ENCODE measurements around the gene HSD17B14. TPM values are rescaled to one million over a fixed set of nuclear protein-coding genes. Genes with fewer than 3 reads are reported as not detected.
"Not testable (repeated sequence)": the region's sequence is repeated elsewhere in the genome, so short reads cannot be mapped to it uniquely, and the experiment has no call there.

The HSD17B14 gene
- total RNA-seq, 2 experiments from 2014 or later = 0.27 to 0.77 TPM

DNA sequence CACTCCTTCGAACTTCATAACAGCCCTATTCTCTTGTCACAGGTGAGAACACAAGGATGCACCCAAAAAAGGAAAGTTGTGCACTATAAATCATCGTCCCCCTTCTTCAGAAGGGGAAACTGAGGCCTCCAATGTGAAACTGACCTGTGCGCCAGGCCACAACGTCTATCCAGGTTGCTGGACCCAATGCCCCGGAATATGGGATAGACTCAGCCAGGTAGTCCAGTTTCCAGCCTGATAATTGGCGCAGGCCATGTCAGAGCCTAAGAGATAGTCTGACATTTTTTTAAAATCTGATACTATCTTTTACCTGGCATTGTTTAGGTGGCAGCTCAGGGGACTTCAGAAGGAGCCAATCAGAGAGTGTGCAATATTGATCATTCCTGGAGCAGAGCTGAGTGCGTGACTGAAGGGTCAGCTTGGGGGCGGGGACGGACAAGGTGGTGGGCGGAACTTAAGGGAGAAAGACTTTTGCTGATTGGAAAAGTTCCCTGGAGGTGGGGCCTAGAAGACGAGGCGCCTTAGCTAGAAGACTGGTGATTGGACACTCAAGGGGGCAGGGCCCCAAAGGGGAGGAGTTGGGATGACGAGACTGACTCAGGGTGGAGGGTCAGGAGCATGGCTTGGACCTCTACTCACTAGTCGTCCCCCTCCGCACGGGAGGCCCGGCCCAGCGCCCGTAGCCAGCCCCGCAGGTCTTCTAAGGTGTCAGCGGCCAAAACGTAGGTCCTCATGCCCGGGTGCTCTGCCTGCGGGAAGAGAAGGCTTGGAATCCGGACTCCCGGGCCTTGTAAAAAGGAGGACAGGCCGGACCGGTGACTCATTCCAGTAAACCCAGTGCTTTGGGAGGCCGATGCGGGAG lies 23.7 kb upstream of the HSD17B14 start:
- ChIA-PET POLR2A (interaction anchor here (0.6 to 1.0 kb wide), 2 partner anchors 12 to 104 kb away, joined by 3 read pairs; partner anchors contain the start of gene PPP1R15A), CTCF (interaction anchor here (0.7 kb wide), 1 partner anchor 736 kb away, joined by 5 read pairs; no protein-coding TSS in a partner anchor)
- no peaks in the 10 kb centered on the region for H3K36me3 Mint-ChIP-seq (ENCODE audit: low read depth)
- peak overlapping the region; percentile 84 for H3K4me3 Mint-ChIP-seq
- no peaks in the 10 kb centered on the region for H3K27me3 Mint-ChIP-seq
- DNase-seq = peak; percentile 23
- H3K9me3 Mint-ChIP-seq = no peaks in the 10 kb centered on the region
- peak overlapping the region; percentile 36 for H3K27ac Mint-ChIP-seq
- peaks cover 13% of the 10 kb centered on the region for H3K4me1 Mint-ChIP-seq

GRCh38 chr19:48858984-48859710 lies 22.9 kb upstream of the HSD17B14 start:
- CTCF ChIA-PET = no interaction called here
- Mint-ChIP-seq H3K36me3 (ENCODE audit: low read depth) (no peaks in the 10 kb centered on the region), H3K9me3 (no peaks in the 10 kb centered on the region), H3K4me1 (peaks cover 13% of the 10 kb centered on the region), H3K27ac (peak overlapping the region; percentile 90), H3K4me3 (peak overlapping the region; percentile 84), H3K27me3 (no peaks in the 10 kb centered on the region)
- POLR2A ChIA-PET = no interaction called here
- peak; percentile 88 for DNase-seq

GRCh38 chr19:48856921-48857320 lies 20.6 kb upstream of the HSD17B14 start:
- CTCF ChIA-PET = interaction anchor here (0.5 to 1.3 kb wide), 2 partner anchors 12 to 16 kb away, joined by 3 to 4 read pairs; no protein-coding TSS in a partner anchor
- POLR2A ChIA-PET = no interaction called here
- no peaks in the 10 kb centered on the region for H3K9me3 Mint-ChIP-seq
- no peaks in the 10 kb centered on the region for H3K27me3 Mint-ChIP-seq
- no peak for DNase-seq
- no peaks in the 10 kb centered on the region for H3K36me3 Mint-ChIP-seq (ENCODE audit: low read depth)
- peaks cover 13% of the 10 kb centered on the region for H3K4me1 Mint-ChIP-seq
- H3K4me3 Mint-ChIP-seq = no peak overlapping the region
- no peak overlapping the region for H3K27ac Mint-ChIP-seq

- no peak for DNase-seq
- Mint-ChIP-seq H3K27ac (no peak overlapping the region), H3K27me3 (no peaks in the 10 kb centered on the region), H3K4me1 (peaks cover 4% of the 10 kb centered on the region), H3K4me3 (no peak overlapping the region), H3K36me3 (ENCODE audit: low read depth) (no peaks in the 10 kb centered on the region), H3K9me3 (no peaks in the 10 kb centered on the region)
- POLR2A ChIA-PET = no interaction called here
- CTCF ChIA-PET = interaction anchor here (0.6 to 3.9 kb wide), 4 partner anchors 8 to 129 kb away, joined by 3 to 14 read pairs (median 3); no protein-coding TSS in a partner anchor
Measured at GRCh38 chr19:48854103-48854502, 17.8 kb upstream of the HSD17B14 start.

GRCh38 chr19:48853483-48853882 lies 17.2 kb upstream of the HSD17B14 start:
- CTCF ChIA-PET = interaction anchor here (0.6 to 3.9 kb wide), 3 partner anchors 11 to 157 kb away, joined by 3 to 14 read pairs (median 3); no protein-coding TSS in a partner anchor
- POLR2A ChIA-PET = no interaction called here
- no peaks in the 10 kb centered on the region for H3K36me3 Mint-ChIP-seq (ENCODE audit: low read depth)

GRCh38 chr19:48852292-48852691 lies 16.0 kb upstream of the HSD17B14 start:
- Mint-ChIP-seq H3K36me3 (ENCODE audit: low read depth) (no peaks in the 10 kb centered on the region), H3K4me3 (no peak overlapping the region), H3K9me3 (no peaks in the 10 kb centered on the region), H3K4me1 (no peaks in the 10 kb centered on the region), H3K27me3 (no peaks in the 10 kb centered on the region), H3K27ac (no peak overlapping the region)
- ChIA-PET POLR2A (no interaction called here), CTCF (interaction anchor here (1.1 to 3.9 kb wide), 3 partner anchors 10 to 141 kb away, joined by 3 to 14 read pairs (median 3); partner anchors contain the start of gene RUVBL2)
- DNase-seq = no peak

More at GRCh38 chr19:48853483-48853882, 17.2 kb upstream of the HSD17B14 start:
- DNase-seq = no peak
- H3K27me3 Mint-ChIP-seq = no peaks in the 10 kb centered on the region
- H3K27ac Mint-ChIP-seq = no peak overlapping the region
- H3K9me3 Mint-ChIP-seq = no peaks in the 10 kb centered on the region
- H3K4me1 Mint-ChIP-seq = no peaks in the 10 kb centered on the region
- H3K4me3 Mint-ChIP-seq = no peak overlapping the region

DNA sequence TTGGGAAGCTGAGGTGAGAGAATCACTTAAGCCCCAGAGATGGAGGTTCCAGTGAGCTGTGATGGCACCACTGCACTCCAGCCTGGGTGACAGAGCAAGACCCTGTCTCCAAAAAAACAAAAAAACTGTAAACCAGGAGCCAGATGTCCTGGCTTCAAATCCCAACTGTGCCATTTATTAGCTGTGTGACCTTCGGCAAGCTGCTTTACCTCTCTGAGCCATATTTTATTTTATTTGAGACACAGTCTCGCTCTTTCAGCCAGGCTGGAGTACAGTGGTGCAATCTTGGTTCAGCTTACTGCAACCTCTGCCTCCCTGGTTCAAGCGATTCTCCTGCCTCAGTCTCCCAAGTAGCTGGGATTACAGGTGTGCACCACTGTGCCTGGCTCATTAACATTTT lies 10.4 kb upstream of the HSD17B14 start:
- H3K36me3 Mint-ChIP-seq (ENCODE audit: low read depth); H3K4me1 Mint-ChIP-seq; H3K27me3 Mint-ChIP-seq; DNase-seq; H3K4me3 Mint-ChIP-seq; H3K9me3 Mint-ChIP-seq; H3K27ac Mint-ChIP-seq; POLR2A ChIA-PET: not testable (repeated sequence)
- CTCF ChIA-PET = interaction anchor here (7.1 kb wide), 1 partner anchor 59 kb away, joined by 51 read pairs; no protein-coding TSS in a partner anchor

DNA sequence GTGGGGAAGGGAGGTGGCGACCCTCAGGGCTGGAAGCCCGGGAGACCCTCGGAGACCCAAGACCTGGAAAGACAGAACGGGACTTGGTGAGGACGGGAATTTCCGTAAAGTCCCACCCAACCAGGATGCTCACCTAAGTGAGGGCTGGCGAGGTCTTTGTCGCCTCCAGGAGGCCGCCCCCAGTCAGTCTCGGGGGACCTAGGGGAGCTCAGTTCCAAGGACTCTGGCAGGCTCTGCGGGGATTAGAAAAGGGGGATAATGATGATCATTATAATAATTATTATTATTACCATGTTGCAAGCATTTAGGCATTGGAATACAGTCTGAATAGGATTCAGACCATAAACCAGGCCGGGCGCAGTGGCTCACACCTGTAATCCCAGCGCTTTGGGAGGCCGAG lies 9.1 kb upstream of the HSD17B14 start:
- Mint-ChIP-seq H3K9me3 (no peaks in the 10 kb centered on the region), H3K4me3 (no peak overlapping the region), H3K4me1 (no peaks in the 10 kb centered on the region), H3K27me3 (no peaks in the 10 kb centered on the region), H3K27ac (no peak overlapping the region), H3K36me3 (ENCODE audit: low read depth) (no peaks in the 10 kb centered on the region)
- POLR2A ChIA-PET = interaction anchor here (0.6 kb wide), 1 partner anchor 208 kb away, joined by 7 read pairs; no protein-coding TSS in a partner anchor
- no peak for DNase-seq
- CTCF ChIA-PET = interaction anchor here (0.7 to 7.1 kb wide), 6 partner anchors 9 to 414 kb away, joined by 3 to 51 read pairs (median 8); partner anchors contain the start of gene HSD17B14

DNA sequence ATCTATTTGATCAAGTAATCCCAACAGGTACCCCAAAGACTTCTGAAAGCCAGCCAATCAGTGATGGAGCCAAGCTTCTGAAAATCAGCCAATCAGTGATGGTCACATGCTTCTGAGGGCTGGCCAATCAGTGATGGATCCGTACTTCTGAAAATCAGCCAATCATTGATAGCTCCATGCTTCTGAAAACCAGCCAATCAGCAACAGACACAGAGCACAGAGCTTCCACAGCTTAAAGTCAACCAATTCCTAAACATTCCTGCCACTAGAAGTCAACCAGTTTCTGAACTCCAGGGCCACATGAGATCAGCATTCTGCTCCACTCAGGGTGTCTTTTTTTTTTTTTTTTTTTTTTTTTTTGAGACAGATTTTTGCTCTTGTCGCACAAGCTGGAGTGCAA lies 8.2 kb upstream of the HSD17B14 start:
- Mint-ChIP-seq H3K9me3 (no peaks in the 10 kb centered on the region), H3K4me3 (no peak overlapping the region), H3K4me1 (no peaks in the 10 kb centered on the region), H3K36me3 (ENCODE audit: low read depth) (no peaks in the 10 kb centered on the region), H3K27me3 (no peaks in the 10 kb centered on the region), H3K27ac (no peak overlapping the region)
- DNase-seq = no peak
- ChIA-PET POLR2A (no interaction called here), CTCF (interaction anchor here (0.7 to 7.1 kb wide), 5 partner anchors 13 to 690 kb away, joined by 4 to 51 read pairs (median 8); no protein-coding TSS in a partner anchor)

DNA sequence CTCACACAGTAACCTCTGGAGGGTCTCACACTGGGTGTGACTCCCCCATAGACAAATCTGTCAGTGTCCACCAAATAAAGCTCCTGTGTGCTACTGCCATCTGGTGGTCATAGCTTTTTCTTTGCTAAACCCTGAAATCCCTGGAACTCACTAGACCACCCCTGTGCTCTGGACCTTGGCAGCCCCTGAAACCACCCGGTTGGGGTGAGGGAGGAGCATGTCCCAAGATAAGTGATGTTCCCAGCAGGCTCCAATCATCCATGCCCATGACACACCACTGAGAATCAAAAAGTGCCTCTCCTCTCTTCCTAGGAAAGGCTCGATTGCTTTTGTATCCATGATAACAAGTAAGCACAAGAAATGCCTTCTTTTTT lies 6.5 kb upstream of the HSD17B14 start:
- ChIA-PET CTCF (interaction anchor here (0.7 to 7.1 kb wide), 27 partner anchors 10 to 199 kb away, joined by 3 to 51 read pairs (median 4); partner anchors contain the start of genes CA11, FGF21, PPP1R15A and RUVBL2), POLR2A (interaction anchor here (1.2 kb wide), 1 partner anchor 55 kb away, joined by 3 read pairs; no protein-coding TSS in a partner anchor)
- Mint-ChIP-seq H3K27ac (peak overlapping the region; percentile 48), H3K27me3 (no peaks in the 10 kb centered on the region), H3K36me3 (ENCODE audit: low read depth) (no peaks in the 10 kb centered on the region), H3K9me3 (no peaks in the 10 kb centered on the region), H3K4me1 (peaks cover 2% of the 10 kb centered on the region), H3K4me3 (no peak overlapping the region)
- peak; percentile 67 for DNase-seq

DNA sequence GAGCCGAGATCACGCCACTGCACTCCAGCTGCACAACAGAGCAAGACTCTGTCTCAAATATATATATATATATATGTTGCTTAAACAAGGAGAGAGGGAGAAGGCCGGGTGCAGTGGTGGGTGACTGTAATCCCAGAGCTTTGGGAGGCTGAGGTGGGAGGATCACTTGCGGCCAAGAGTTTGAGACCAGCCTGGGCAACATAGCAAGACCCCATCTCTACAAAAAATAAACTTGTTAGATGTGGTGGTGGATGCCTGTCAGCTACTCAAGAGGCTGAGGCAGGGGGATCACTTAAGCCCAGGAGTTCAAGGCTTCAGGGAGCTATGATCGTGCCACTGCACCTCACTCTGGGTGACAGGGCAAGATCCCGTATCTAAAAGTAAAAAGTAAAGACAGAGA lies 5.3 kb upstream of the HSD17B14 start:
- Mint-ChIP-seq H3K27ac (no peak overlapping the region), H3K9me3 (no peaks in the 10 kb centered on the region), H3K36me3 (ENCODE audit: low read depth) (no peaks in the 10 kb centered on the region), H3K4me1 (peaks cover 10% of the 10 kb centered on the region), H3K27me3 (peaks cover 4% of the 10 kb centered on the region), H3K4me3 (no peak overlapping the region)
- DNase-seq = no peak
- ChIA-PET POLR2A (no interaction called here), CTCF (interaction anchor here (0.6 to 7.1 kb wide), 10 partner anchors 14 to 216 kb away, joined by 3 to 51 read pairs (median 7); partner anchors contain the start of gene CGB7)

- H3K27ac Mint-ChIP-seq = no peak overlapping the region
- no peak overlapping the region for H3K4me3 Mint-ChIP-seq
- DNase-seq = no peak
- peaks cover 15% of the 10 kb centered on the region for H3K4me1 Mint-ChIP-seq
- CTCF ChIA-PET = interaction anchor here (1.1 to 7.1 kb wide), 4 partner anchors 15 to 130 kb away, joined by 6 to 51 read pairs (median 22); no protein-coding TSS in a partner anchor
- POLR2A ChIA-PET = no interaction called here
- H3K27me3 Mint-ChIP-seq = peaks cover 4% of the 10 kb centered on the region
- H3K36me3 Mint-ChIP-seq (ENCODE audit: low read depth) = no peaks in the 10 kb centered on the region
- H3K9me3 Mint-ChIP-seq = no peaks in the 10 kb centered on the region
Measured at GRCh38 chr19:48841047-48841446, 4.8 kb upstream of the HSD17B14 start.
